Neural progenitor cell (in vitro differentiated cells): ENCODE measurements around the gene P3H1.

Source experiments
- CTCF ChIP-seq: fragments of 200-600 bp; sonication (generic); IDR thresholded peaks from 2 replicates; pipeline ENCODE4 v1.5.1; 2017; ENCODE audit warnings: antibody characterized with exemption, mild to moderate bottlenecking
- EZH2 ChIP-seq: fragments of 200-600 bp; sonication (generic); IDR thresholded peaks from 2 replicates; pipeline ENCODE4 v1.6.1; 2017; ENCODE audit warnings: antibody characterized with exemption, mild to moderate bottlenecking, moderate library complexity

GRCh38 chr1:42797979-42798378 lies 31.2 kb upstream of the P3H1 start:
- TF ChIP-seq CTCF: no peak
- no peak for TF ChIP-seq EZH2
